Thyroid gland (tissue), 4 donors: Measurements from ENCODE around the gene LYSMD3. TPM values are rescaled to one million over a fixed set of nuclear protein-coding genes. Genes with fewer than 3 reads are reported as not detected.
A peak's percentile ranks its signal among the peaks of the same experiment; 100 is the strongest.

Experiments used
- DNase-seq, 2 donors: peaks; one replicate each; pipeline ENCODE4 v3.0.0-alpha.2; 2019
- H3K27ac ChIP-seq, 3 donors: fragments of 200-600 bp; sonication (generic); 1 replicate in 2 of 3; 2 replicates in 1 of 3; pipeline ENCODE4 v1.5.1; 2016 to 2019; ENCODE audit warnings: mild to moderate bottlenecking in 1 of 3, moderate library complexity in 1 of 3
- H3K27me3 ChIP-seq: fragments of 200-600 bp; sonication (generic); one replicate; pipeline ENCODE4 v1.5.1; 2019
- H3K36me3 ChIP-seq, 2 donors: fragments of 200-600 bp; sonication (generic); one replicate each; pipeline ENCODE4 v1.5.1; 2016 to 2019
- H3K4me1 ChIP-seq, 2 donors: fragments of 200-600 bp; sonication (generic); one replicate each; pipeline ENCODE4 v1.5.1; 2017 to 2019
- H3K4me3 ChIP-seq, 3 donors: fragments of 200-600 bp; sonication (generic); replicated peaks in 1 of 3; 1 replicate in 2 of 3; 2 replicates in 1 of 3; pipeline ENCODE4 v1.5.1; 2016; ENCODE audit warnings: mild to moderate bottlenecking in 1 of 3
- H3K9me3 ChIP-seq: fragments of 200-600 bp; sonication (generic); one replicate; pipeline ENCODE4 v1.5.1; 2017
- CTCF ChIP-seq, 6 experiments: fragments of 200-600 bp in 3 of 6; fragments of 450-650 bp in 3 of 6; sonication (generic) in 3 of 6; IDR thresholded peaks; one replicate each; pipeline ENCODE4 v1.5.1; 2016 to 2019; ENCODE audit warnings: antibody characterized with exemption in 6 of 6, mild to moderate bottlenecking in 2 of 6, inconsistent platforms in 1 of 6, moderate library complexity in 1 of 6
- POLR2A ChIP-seq, 2 donors: fragments of 450-650 bp; IDR thresholded peaks; one replicate each; pipeline ENCODE4 v1.6.1; 2017; ENCODE audit warnings: antibody characterized with exemption in 2 of 2, mild to moderate bottlenecking in 2 of 2, moderate library complexity in 1 of 2
- WGBS, 2 donors: methylation state at CpG; one replicate each; pipeline ENCODE4 v1.1.5; 2017; 5-methylcytosine and 5-hydroxymethylcytosine counted together
- intact Hi-C: fragments of 100-400 bp; cut with DNase I; formaldehyde crosslinking; loops from one replicate; pipeline ENCODE4 v1.15.1; 2023
- total RNA-seq, 4 donors: library from RNA; depleted of rRNA; stranded (reverse); fragments of >200 nt; gene quantifications; one replicate each; pipeline ENCODE4 v1.2.3, GENCODE V29; 2016

Gene LYSMD3
- total RNA-seq, 4 donors from 2014 or later = 20.9 to 32.7 (median 27.2) TPM

- intact Hi-C loops = no loop called here
- 81 to 97% methylated on average over 1 of the region's 1 CpG for WGBS, 2 donors
- H3K36me3 ChIP-seq = no peaks in the 10 kb centered on the region
- no peak overlapping the region for H3K27ac ChIP-seq
- no peaks in the 10 kb centered on the region for H3K27me3 ChIP-seq
- no peak for DNase-seq
- no peaks in the 10 kb centered on the region for H3K9me3 ChIP-seq
- TF ChIP-seq POLR2A (IDR thresholded peaks at IDR 0.05) (no peak), CTCF (IDR thresholded peaks at IDR 0.05) (no peak)
- H3K4me1 ChIP-seq = no peaks in the 10 kb centered on the region
- no peak overlapping the region for H3K4me3 ChIP-seq
Observed at GRCh38 chr5:90569084-90569483, 39.7 kb upstream of the LYSMD3 start.

- intact Hi-C loops = no loop called here
- no peak overlapping the region for H3K27ac ChIP-seq
- 96 to 97% methylated on average over 3 of the region's 3 CpGs for WGBS, 2 donors
- no peaks in the 10 kb centered on the region for H3K36me3 ChIP-seq
- H3K4me3 ChIP-seq = no peak overlapping the region
- no peak for TF ChIP-seq POLR2A (IDR thresholded peaks at IDR 0.05)
- TF ChIP-seq CTCF (IDR thresholded peaks at IDR 0.05) = no peak
- DNase-seq = no peak
- H3K27me3 ChIP-seq = no peaks in the 10 kb centered on the region
- H3K9me3 ChIP-seq = no peaks in the 10 kb centered on the region
- H3K4me1 ChIP-seq = no peaks in the 10 kb centered on the region
Observed at GRCh38 chr5:90565491-90565890, 36.1 kb upstream of the LYSMD3 start.

GRCh38 chr5:90563108-90563507 is 33.7 kb upstream of the LYSMD3 start:
- Histone ChIP-seq H3K27me3 (no peaks in the 10 kb centered on the region), H3K27ac (no peak overlapping the region), H3K4me3 (no peak overlapping the region), H3K4me1 (no peaks in the 10 kb centered on the region), H3K36me3 (no peaks in the 10 kb centered on the region), H3K9me3 (no peaks in the 10 kb centered on the region)
- no peak for DNase-seq
- 38 to 68% methylated on average over 1 of the region's 1 CpG for WGBS, 2 donors
- intact Hi-C loops = no loop called here
- no peak for TF ChIP-seq CTCF (IDR thresholded peaks at IDR 0.05)
- no peak for TF ChIP-seq POLR2A (IDR thresholded peaks at IDR 0.05)

- peaks cover 0 to 4% of the 10 kb centered on the region in 2 donors for H3K4me1 ChIP-seq
- H3K9me3 ChIP-seq = no peaks in the 10 kb centered on the region
- TF ChIP-seq CTCF (IDR thresholded peaks at IDR 0.05) (no peak), POLR2A (IDR thresholded peaks at IDR 0.05) (no peak)
- peak; percentile 9 to 21 for DNase-seq
- H3K36me3 ChIP-seq = no peaks in the 10 kb centered on the region
- H3K4me3 ChIP-seq = no peak overlapping the region
- H3K27ac ChIP-seq = no peak overlapping the region
- intact Hi-C loops = no loop called here
- no peaks in the 10 kb centered on the region for H3K27me3 ChIP-seq
- WGBS, 2 donors = 63 to 69% methylated on average over 5 of the region's 5 CpGs
Observed at GRCh38 chr5:90562341-90562740, 33.0 kb upstream of the LYSMD3 start.

GRCh38 chr5:90561766-90562165 is 32.4 kb upstream of the LYSMD3 start:
- H3K9me3 ChIP-seq = no peaks in the 10 kb centered on the region
- intact Hi-C loops = no loop called here
- no peak overlapping the region for H3K4me3 ChIP-seq
- DNase-seq = no peak
- H3K4me1 ChIP-seq = peaks cover 0 to 4% of the 10 kb centered on the region in 2 donors
- WGBS, 2 donors = 71 to 85% methylated on average over 1 of the region's 1 CpG
- no peak overlapping the region for H3K27ac ChIP-seq
- H3K27me3 ChIP-seq = no peaks in the 10 kb centered on the region
- TF ChIP-seq CTCF (IDR thresholded peaks at IDR 0.05) (no peak), POLR2A (IDR thresholded peaks at IDR 0.05) (no peak)
- H3K36me3 ChIP-seq = no peaks in the 10 kb centered on the region
